HG03135 (cell line): ENCODE measurements around the gene LGI2.
"Not testable (repeated sequence)": the region's sequence is repeated elsewhere in the genome, so short reads cannot be mapped to it uniquely, and the experiment has no call there.

Experiments used
- ATAC-seq: cut with Tn5 transposase; IDR thresholded peaks from one replicate; pipeline ENCODE4 v1.9.1; 2021; ENCODE audit warnings: mild to moderate bottlenecking, moderate library complexity; ENCODE audit not compliant: unreplicated experiment

Gene LGI2, protein sequence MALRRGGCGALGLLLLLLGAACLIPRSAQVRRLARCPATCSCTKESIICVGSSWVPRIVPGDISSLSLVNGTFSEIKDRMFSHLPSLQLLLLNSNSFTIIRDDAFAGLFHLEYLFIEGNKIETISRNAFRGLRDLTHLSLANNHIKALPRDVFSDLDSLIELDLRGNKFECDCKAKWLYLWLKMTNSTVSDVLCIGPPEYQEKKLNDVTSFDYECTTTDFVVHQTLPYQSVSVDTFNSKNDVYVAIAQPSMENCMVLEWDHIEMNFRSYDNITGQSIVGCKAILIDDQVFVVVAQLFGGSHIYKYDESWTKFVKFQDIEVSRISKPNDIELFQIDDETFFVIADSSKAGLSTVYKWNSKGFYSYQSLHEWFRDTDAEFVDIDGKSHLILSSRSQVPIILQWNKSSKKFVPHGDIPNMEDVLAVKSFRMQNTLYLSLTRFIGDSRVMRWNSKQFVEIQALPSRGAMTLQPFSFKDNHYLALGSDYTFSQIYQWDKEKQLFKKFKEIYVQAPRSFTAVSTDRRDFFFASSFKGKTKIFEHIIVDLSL

DNA sequence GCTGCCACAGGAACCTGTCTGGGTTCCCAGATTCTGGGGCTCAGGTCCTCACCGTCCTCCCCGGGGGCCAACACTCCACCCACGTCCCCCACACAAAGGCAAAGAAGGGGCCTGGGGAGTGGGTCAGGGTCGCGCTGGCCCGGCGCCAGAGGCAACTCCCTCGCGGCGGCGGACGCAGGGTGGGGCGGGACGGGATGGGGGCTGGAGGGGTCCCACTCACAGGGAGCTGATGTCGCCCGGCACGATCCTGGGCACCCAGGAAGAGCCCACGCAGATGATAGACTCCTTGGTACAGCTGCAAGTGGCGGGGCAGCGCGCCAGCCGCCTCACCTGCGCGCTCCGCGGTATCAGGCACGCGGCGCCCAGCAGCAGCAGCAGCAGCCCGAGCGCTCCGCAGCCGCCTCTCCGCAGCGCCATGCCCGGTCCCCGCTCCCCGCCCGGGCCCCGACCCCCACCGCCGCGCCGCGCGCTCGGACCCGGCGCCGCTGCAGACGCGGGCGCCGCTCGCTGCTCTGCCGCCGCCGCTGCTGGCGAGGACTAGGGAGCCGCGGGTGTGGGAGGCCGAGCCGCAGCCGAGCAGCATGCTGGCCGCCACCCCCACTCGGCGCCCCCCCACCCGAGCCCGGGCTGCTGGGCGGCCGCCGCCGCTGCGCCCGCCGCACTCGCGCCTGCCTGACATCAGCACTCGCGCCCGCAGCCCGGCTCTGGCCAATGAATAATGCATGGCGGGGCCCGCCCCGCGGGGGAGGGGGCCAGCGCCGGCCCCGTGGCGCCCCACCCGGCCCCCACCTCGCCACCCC is at the start of gene LGI2:
TSS of gene LGI2 (minus strand) at position 670 of the 800 bp plus-strand sequence. CDS start at position 417, 253 bp downstream.
- ATAC-seq: no peak

DNA sequence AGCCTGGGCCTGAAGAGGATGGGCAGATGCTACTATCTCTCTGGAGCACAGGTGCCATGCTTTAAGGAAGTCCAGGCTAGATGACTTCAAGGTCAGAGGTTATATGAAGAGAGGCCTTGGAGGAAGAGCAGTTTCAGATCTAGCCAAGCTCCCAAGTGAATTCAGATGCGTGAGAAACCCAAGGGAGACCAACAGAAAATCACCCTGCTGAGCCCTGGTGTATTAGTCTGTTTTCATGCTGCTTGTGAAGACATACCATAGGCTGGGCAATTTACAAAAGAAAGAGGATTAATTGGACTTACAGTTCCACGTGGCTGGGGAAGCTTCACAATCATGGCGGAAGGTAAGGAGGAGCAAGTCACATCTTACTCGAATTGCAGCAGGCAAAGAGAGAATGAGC is 47.8 kb upstream of the LGI2 start:
- no peak for ATAC-seq

DNA sequence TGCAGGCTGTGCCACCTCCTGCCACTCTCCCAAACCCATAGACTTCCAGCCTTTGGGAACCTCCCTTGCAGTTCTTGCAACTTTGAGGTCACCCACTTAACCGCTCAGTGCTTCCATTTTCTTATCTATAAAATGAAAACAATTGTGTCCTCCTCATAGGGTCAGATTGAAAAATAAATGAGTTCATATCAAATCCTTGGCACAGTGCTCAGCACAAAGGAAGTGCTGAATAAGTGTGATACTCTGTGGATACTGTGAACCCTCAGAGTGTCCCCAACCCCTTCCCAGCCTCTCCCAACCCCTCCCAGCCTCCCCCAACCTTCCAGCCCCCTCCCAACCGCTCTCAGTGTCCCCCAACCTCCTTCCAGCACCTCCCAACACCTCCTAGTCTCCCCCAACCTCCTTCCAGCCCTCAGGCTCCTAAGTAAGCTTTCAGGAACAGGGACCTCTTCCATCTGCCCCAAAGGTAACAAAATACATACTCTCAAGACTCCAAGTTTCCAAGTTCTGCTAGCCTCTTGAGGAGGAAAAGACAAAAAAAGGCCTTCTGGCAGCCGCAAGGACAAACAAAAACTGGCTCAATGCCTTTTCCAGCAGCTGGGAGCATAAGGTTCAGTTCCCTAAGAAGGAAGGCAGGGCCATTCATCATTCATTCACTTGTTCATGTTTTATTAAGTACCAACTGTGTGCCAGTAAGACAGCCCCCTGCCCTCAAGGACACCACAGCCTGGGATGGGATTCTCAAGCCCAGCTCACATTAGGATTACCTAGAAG is 46.1 kb upstream of the LGI2 start:
- ATAC-seq: no peak

DNA sequence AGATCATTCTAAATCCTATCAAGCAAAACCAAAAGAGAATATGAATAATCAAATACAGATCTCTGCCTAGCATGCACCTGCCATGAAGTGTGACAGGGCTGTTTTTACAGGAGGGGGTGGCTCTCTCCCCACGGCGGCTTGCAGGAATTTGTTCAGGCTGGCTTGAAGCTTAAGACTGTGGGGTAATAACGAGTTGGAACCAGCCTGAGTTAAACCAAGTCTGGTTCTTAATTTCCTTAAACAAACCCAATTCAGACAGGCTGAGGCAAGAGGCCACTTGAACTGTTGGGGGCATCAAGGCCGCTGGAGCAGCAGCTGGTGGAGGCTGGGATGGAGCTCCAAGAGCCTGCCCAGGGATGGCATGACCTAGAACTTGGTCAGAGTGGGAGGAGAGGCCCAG is 45.1 kb upstream of the LGI2 start:
- ATAC-seq: no peak

DNA sequence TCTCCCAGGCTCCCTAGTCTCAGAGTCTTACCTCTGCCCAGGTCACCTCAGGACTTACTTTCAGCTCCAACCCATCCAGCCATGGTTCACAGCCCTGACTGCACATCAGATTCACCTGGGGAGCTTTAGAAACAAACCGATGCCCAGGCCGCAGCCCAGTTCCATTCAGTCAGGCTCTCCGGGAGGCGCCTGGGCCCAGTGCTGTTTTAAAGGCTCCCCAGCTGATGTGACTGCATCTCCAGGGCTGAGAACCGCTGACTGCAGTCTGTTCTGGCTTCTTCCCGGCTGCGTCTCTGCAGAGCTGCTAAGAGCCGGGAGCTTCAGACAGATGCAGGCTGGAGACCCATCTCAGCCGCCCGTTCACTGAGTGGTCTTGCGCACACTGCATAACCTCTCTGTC is 44.4 kb upstream of the LGI2 start:
- ATAC-seq: no peak

DNA sequence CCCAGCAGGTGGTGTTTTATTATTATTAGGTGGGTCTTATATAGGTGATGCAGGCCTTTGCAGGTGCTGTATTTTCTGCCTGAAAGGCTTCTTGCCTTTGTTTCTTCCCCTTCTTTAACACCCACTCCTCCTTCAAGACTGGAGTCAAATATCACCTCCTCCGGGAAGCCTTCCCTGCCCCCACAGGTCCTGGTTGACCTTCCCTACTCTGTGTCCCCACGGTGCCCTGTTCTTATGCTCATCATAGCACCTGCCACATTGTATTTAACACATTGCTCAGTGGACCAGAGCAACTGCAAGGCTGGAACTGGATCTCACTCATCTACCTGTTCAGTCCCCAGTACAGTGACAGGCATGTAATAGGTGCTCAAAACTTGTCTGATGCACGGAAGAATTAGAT is 39.8 kb upstream of the LGI2 start:
- no peak for ATAC-seq

DNA sequence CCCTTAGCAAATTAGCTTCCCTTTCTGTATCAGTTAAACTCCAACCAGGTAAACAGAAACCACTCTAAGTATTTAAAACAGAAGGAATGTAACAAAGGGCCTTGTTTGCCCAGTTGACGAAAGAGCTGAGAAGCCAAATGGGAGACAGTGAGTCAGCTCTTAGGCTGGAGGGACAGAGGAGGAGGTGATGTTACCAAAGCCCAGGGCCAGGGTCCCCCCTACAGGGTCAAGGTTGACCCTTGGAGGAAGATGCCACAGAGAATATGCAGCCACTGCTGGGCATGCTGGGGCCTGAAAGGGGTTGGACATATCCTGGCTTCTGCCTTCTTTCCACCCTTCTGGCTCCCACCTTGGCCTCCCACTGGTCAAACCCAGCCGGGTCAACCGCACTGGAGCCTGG is 38.3 kb upstream of the LGI2 start:
- no peak for ATAC-seq

DNA sequence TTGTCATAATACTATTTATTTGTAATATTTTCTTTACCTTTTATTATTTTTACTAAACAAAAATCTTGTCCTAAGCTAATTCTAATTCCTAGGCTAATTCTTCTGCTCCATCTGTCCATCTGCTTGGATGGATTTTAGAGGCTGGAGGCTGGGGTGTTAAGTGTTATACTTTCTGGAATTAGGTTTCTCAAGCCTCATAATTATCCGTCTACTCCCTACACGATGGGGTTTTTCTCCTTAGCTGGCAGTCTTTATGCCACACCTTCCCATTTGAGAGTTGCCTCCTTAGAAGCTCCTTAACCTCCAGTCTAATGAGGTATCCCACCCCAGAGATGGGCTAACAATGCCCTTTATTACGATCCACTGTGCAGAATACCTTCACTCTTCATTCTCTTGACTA is 37.6 kb upstream of the LGI2 start:
- no peak for ATAC-seq

DNA sequence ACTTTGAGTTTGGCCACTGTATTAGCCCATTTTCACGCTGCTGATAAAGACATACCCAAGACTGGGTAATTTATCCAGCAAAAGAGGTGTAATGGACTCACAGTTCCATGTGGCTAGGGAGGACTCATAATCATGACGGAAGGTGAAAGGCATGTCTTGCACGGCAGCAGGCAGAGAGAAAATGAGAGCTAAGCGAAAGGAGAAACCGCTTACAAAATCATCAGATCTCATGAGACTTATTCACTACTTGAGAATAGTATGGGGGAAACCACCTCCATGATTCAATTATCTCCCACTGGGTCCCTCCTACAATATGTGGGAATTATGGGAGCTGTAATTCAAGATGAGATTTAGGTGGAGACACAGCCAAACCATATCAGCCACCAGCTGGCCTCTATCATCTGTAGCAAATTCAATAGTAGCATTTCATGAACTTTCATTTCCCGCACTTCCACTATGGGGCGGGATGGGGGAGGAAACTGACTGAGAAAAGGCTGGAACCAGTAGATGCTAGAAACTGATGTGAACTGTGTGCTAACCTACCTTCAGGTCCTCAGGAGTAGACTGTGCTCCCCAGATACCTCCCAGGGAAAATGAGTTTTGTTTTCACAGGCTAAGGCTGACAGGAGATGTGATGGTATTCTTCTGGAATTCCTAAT is 35.3 kb upstream of the LGI2 start:
- no peak for ATAC-seq

DNA sequence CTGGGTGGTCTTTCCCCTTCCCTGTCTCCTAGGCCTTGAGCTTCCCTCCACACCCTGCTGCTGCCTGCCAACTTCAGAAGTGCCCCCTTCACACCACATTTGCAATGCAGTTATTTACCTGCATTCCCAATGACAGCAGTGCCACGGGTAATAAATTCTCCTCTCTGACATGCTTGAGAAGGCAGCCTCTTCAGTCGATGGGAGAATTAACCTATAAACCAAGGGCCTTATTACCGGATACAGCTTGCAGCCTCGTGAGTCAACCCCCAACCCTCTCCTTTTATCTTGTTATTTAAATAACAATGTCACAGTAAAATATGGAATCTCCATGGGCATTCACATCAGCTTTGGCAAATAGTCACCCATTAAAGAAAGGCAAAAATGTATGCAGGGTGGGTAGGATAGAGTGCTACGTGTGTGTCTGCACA is 34.7 kb upstream of the LGI2 start:
- ATAC-seq: no peak

DNA sequence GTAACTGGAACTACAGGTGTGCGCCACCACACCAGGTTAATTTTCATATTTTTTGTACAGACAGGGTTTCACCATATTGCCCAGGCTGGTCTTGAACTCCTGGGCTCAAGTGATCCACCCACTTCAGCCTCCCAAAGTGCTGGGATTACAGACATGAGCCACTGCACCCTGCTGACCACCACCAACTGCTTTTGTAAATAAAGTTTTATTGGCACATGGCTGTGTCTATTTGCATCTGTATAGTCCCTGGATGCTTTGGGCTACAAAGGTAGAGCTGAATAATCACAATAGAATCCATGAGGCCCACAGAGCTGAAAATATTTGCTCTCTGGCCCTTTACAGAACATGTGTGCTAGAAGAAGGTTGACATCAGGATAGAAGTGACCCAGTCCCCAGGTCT is 33.7 kb upstream of the LGI2 start:
- not testable (repeated sequence) for ATAC-seq

DNA sequence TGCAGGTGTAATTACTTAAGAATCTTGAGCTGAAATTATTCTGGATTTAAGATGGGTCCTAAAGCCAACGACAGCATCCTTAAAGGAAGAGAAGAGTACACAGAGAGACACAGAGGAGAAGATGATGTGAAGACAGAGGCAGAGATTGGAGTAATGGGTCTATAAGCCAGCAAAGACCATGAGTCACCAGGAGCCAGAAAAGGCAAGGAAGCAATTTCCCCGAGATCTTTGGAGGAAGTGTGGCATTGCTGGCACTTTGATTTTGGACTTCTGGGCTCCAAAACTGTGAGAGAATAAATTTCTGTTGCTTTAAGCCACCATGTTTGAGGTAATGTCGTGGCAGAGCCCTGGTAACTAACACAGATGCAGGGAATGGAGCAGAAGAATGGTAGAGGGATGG is 32.4 kb upstream of the LGI2 start:
- no peak for ATAC-seq

DNA sequence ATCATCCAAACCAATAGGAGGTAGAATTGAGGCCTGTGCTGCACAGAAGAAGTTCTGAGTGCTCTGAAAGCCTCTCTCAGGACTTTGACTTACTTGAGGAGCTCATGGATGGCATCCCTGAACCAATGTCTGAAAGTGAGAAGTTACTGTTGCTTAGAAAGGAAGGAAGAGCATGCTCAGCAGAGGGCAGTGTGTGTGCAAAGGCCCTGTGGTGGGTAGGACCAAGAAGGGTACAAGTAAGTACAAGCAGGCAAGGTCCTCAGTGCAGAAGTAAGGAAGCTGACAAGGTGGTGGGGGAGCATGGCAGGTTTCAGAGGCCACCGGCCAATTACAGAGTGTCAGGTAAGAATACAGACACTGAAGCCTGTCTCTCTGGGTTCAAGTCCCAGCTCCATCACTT is 31.4 kb upstream of the LGI2 start:
- ATAC-seq: no peak

DNA sequence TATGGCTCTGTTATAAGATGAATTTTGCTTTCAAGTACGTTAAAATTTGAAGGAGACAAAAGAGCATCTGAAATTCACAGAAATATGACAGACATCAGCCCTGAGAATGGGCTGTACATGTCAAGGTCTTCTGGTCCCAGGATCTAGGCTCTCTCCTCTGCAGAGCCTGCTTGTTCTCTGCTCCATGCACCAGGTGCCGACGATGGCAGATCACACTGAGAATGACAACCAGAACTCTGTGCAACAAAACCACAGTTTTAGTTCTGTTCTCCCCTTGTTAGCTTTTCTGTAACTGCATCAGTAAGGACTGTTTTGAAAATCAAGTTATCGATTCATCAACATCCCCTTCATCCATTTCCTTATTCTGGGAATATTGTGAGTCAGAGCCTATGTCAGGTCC is 30.9 kb upstream of the LGI2 start:
- ATAC-seq: no peak

DNA sequence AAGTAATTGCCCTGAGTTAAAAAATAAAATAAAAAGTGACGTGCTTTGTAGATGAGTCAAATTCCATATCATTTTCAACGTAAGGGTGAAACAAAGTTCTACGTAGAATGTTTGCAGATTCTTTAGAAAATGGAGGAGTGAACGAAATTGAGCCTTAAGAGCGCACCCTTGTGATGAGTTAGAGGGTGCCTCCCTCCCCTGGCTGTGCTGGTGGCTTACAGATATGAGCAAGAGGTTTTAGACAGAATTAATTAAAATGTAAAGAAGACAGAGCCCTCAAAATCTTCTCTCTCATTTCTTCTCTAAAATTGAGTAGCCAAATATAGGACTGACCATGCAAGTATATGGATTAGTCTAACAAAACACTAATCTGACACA is 30.2 kb upstream of the LGI2 start:
- no peak for ATAC-seq

DNA sequence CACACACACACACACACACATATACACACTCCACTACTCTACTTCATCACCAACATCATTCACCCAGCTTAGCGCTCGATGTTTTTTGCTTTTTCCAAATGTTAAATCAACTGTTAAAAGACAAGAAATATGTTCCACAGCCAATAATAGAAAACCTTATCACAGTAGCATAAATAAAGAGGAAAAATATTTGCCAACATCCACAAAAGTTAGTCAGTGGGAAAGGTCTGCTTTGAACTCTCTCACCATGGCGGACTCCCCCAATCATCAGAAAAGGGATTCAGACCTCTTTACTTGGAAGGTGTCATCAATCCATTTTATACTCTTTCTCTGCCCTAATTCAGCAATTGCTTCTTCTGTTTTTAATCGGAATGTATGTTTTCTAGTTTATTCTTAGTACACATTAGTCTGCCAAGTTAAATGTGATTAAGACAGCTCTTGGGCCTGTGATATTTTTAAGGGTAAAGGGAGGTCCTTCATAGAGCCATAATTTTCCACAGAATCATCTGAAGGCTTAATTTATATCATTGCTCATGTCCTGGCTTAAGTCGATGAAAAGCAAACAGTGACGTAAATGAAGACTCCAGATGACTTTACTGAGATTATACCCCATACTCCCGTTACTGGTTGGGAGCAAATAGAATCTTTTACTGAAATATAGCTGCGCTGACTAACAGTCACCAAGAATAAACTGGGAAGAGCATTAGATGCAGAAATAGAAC is 29.7 kb upstream of the LGI2 start:
- ATAC-seq: no peak

DNA sequence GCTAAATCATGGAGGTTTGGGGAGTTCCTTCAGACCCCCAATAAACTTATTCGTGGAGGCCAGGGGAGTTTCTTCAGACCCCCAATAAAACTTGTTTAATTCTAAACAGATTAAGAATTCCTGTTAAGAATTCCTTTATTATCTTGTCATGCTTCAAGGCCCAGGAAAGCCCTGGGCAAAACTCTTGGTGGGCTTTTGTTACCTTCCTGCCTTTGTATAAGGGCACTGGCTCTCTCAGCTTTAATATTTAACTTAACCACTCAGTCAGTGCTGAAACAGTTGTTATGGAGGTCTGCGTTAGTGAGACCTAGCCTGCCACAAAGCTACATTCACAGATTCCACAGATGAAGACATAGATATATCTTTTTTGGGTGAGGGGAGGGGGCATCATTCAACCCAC is 29.0 kb upstream of the LGI2 start:
- ATAC-seq: no peak

DNA sequence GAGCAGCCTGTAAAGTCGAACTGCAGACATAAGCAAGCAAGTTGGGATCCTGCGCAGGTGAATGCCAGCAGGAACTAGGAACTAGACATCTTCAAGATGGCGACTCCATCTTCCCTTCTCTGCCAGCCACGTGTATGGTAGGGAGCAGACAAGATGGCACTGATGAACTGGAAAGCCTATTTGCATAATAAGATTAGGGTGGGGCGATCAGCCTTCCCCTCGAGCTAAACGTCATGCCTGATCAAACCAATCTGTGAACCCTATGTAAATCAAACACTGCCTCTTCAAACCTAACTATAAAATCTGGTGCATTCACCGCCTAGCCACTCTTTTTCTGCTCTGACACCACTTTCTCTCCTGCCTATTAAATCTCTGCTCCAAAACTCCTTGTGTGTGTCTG is 28.1 kb upstream of the LGI2 start:
- no peak for ATAC-seq

DNA sequence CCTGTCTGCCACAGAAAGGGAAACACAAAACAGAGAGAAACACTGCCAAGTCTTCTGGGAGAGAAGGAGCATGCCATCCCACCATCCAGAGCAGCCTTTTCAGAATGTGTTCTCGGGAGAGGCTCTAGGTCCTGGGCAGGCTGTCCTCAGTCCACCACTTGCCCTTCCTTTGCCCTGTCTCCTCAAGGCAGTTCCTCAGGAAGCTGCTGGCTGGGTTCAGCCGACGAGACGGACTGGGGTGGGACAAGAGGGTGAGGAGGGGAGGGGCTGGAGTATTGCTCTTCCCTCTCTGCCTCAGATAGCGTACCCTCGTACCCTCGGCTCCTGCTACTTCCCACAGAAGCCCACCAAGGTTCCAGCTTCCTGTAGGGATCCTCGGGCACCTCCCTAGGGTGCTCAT is 26.6 kb upstream of the LGI2 start:
- no peak for ATAC-seq

DNA sequence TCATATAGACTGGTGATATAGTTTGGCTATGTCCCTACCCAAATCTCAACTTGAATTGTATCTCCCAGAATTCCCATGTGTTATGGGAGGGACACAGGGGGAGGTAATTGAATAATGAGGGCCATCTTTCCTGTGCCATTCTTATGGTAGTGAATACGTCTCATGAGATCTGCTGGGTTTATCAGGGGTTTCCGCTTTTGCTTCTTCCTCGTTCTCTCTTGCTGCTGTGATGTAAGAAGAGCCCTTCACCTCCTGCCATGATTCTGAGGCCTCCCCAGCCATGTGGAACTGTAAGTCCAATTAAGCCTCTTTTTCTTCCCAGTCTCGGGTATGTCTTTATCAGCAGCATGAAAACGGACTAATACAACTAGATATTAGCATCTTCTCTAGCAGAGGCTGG is 21.3 kb upstream of the LGI2 start:
- not testable (repeated sequence) for ATAC-seq
